Stomach (tissue), 4 donors: Measurements from ENCODE around the gene SERPING1.

Source experiments
- EP300 ChIP-seq: sonication (generic); formaldehyde crosslinking; IDR thresholded peaks from one replicate; pipeline ENCODE4 v1.6.1; 2017; ENCODE audit warnings: antibody characterized with exemption
- POLR2A ChIP-seq, 4 donors: fragments of 450-650 bp; IDR thresholded peaks; one replicate each; pipeline ENCODE4 v1.6.1; 2016; ENCODE audit warnings: antibody characterized with exemption in 4 of 4, control low read depth in 2 of 4, mild to moderate bottlenecking in 1 of 4, moderate library complexity in 1 of 4
- TF ChIP-seq, protein P1 (sequence below), 7 experiments: fragments of 450-650 bp in 4 of 7; fragments of 200-600 bp in 3 of 7; sonication (generic) in 3 of 7; IDR thresholded peaks; one replicate each; pipeline ENCODE4 v1.5.1; 2016 to 2019; ENCODE audit warnings: antibody characterized with exemption in 7 of 7, control low read depth in 2 of 7, mild to moderate bottlenecking in 1 of 7

DNA sequence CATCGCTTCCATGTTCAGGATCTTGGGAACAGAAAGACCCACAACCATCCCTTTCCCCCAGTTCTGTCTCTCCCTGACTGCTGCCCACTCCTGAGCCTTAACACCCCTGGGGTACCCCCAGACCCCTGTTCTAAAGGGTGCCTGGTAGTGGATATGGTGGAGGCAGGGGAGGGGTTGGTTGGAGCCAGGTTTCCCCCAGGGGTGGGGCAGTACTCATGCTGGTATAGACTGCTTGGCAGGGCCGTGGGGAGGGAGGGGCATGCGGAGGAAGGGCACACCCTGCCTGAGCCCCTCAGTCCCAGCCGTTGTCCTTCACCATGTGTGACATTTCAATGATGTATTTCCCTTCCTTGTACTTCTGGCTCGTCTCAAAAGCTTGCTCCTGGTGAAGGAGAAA, 48.2 kb downstream of the SERPING1 start:
- TF ChIP-seq POLR2A (IDR thresholded peaks at IDR 0.05) (no peak), EP300 (no peak)
- TF ChIP-seq, protein P1, sequence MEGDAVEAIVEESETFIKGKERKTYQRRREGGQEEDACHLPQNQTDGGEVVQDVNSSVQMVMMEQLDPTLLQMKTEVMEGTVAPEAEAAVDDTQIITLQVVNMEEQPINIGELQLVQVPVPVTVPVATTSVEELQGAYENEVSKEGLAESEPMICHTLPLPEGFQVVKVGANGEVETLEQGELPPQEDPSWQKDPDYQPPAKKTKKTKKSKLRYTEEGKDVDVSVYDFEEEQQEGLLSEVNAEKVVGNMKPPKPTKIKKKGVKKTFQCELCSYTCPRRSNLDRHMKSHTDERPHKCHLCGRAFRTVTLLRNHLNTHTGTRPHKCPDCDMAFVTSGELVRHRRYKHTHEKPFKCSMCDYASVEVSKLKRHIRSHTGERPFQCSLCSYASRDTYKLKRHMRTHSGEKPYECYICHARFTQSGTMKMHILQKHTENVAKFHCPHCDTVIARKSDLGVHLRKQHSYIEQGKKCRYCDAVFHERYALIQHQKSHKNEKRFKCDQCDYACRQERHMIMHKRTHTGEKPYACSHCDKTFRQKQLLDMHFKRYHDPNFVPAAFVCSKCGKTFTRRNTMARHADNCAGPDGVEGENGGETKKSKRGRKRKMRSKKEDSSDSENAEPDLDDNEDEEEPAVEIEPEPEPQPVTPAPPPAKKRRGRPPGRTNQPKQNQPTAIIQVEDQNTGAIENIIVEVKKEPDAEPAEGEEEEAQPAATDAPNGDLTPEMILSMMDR (IDR thresholded peaks at IDR 0.05): no peak
